ENCODE results near the gene TRANK1. TPM values are rescaled to one million over a fixed set of nuclear protein-coding genes. Genes with fewer than 3 reads are reported as not detected.

The TRANK1 gene
- 6.6 and 10.3 TPM in 2 replicates for total RNA-seq (2014; rRNA removed; shearing (Covaris generic))
- 2.7 and 5.2 TPM in 2 replicates for polyA plus RNA-seq (2016; fragmentation: Nextera tagmentation; extraction: Ambion mirVana)

- no peaks in the 10 kb centered on the region for H3K36me3 ChIP-seq (ENCODE audit: low read depth)
- H3K9me2 ChIP-seq (ENCODE audit: insufficient read depth), result no peaks in the 10 kb centered on the region
- TF ChIP-seq EZH2 (IDR thresholded peaks at IDR 0.05; ENCODE audit: insufficient read depth, poor library complexity, severe bottlenecking) (no peak), EZH2phosphoT487 (IDR thresholded peaks at IDR 0.05; ENCODE audit: insufficient read depth, low read depth) (no peak)
- H3K4me1 ChIP-seq (ENCODE audit: insufficient read depth), result peaks cover 9% of the 10 kb centered on the region; the same call in 1 of the 2 replicates
- H3K79me2 ChIP-seq (ENCODE audit: insufficient read depth), result no peaks in the 10 kb centered on the region
- DNase-seq, result peak; percentile 84
- H3K9me3 ChIP-seq (ENCODE audit: low read depth), result no peaks in the 10 kb centered on the region
- H3F3A ChIP-seq (ENCODE audit: insufficient read depth), result no peaks in the 10 kb centered on the region
- WGBS, 2 experiments (ENCODE audit: low coverage in 1 of 2, low lambda C conversion rate in 2 of 2, missing lambda C conversion rate in 2 of 2), result 1 to 3% methylated on average over 41 to 44 of the region's 68 CpGs
- no peaks in the 10 kb centered on the region for H3K27me3 ChIP-seq (replicated peaks; ENCODE audit: insufficient read depth)
- peak within 1 kb of the TSS; percentile 85 for H3K4me2 ChIP-seq (ENCODE audit: unreplicated experiment)
- in situ Hi-C loops (cut with MboI), result no loop called here
- H3K9ac ChIP-seq, result peak within 1 kb of the TSS; percentile 80
- H4K20me1 ChIP-seq (ENCODE audit: insufficient read depth), result no peaks in the 10 kb centered on the region
- H2AFZ ChIP-seq, result peak within 1 kb of the TSS; percentile 85
- H3K4me3 ChIP-seq, result peak within 1 kb of the TSS; percentile 78
- H3K27ac ChIP-seq, result no peak within 1 kb of the TSS
Measured at GRCh38 chr3:36944641-36945270, at the start of gene TRANK1. Gene TRANK1, minus strand, starts transcription at chr3:36945054. Its CDS starts 245 bp downstream, at chr3:36944809.

DNA sequence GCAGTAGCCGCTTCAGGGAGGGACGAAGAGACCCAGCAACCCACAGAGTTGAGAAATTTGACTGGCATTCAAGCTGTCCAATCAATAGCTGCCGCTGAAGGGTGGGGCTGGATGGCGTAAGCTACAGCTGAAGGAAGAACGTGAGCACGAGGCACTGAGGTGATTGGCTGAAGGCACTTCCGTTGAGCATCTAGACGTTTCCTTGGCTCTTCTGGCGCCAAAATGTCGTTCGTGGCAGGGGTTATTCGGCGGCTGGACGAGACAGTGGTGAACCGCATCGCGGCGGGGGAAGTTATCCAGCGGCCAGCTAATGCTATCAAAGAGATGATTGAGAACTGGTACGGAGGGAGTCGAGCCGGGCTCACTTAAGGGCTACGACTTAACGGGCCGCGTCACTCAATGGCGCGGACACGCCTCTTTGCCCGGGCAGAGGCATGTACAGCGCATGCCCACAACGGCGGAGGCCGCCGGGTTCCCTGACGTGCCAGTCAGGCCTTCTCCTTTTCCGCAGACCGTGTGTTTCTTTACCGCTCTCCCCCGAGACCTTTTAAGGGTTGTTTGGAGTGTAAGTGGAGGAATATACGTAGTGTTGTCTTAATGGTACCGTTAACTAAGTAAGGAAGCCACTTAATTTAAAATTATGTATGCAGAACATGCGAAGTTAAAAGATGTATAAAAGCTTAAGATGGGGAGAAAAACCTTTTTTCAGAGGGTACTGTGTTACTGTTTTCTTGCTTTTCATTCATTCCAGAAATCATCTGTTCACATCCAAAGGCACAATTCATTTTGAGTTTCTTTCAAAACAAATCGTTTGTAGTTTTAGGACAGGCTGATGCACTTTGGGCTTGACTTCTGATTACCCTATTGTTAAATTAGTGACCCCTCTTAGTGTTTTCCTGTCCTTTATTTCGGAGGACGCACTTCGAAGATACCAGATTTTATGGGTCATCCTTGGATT is 48.8 kb upstream of the TRANK1 start, which contains the start of gene MLH1:
Gene MLH1 (plus strand): TSS at position 193 of the 958 bp plus-strand sequence. CDS start 30 bp downstream, at position 223.
- Histone ChIP-seq H2AFZ (peak within 1 kb of the TSS; percentile 90), H3K36me3 (ENCODE audit: low read depth) (peaks cover 25% of the 10 kb centered on the region), H3K9me2 (ENCODE audit: insufficient read depth) (no peaks in the 10 kb centered on the region), H3K27me3 (replicated peaks; ENCODE audit: insufficient read depth) (no peaks in the 10 kb centered on the region), H3K4me3 (peak within 1 kb of the TSS; percentile 97), H4K20me1 (ENCODE audit: insufficient read depth) (peaks cover 6% of the 10 kb centered on the region; the same call in 1 of the 2 replicates), H3F3A (ENCODE audit: insufficient read depth) (peaks cover 17% of the 10 kb centered on the region), H3K4me2 (ENCODE audit: unreplicated experiment) (peak within 1 kb of the TSS; percentile 99), H3K9ac (peak within 1 kb of the TSS; percentile 96), H3K27ac (peak within 1 kb of the TSS; percentile 98), H3K4me1 (ENCODE audit: insufficient read depth) (peaks cover 37% of the 10 kb centered on the region), H3K79me2 (ENCODE audit: insufficient read depth) (peaks cover 86% of the 10 kb centered on the region), H3K9me3 (ENCODE audit: low read depth) (no peaks in the 10 kb centered on the region)
- TF ChIP-seq EZH2phosphoT487 (IDR thresholded peaks at IDR 0.05; ENCODE audit: insufficient read depth, low read depth) (no peak), EZH2 (IDR thresholded peaks at IDR 0.05; ENCODE audit: insufficient read depth, poor library complexity, severe bottlenecking) (no peak)
- in situ Hi-C loops (cut with MboI), result no loop called here
- DNase-seq, result peak; percentile 96
- 1% methylated on average over 46 to 47 of the region's 47 CpGs for WGBS, 2 experiments (ENCODE audit: low coverage in 1 of 2, low lambda C conversion rate in 2 of 2, missing lambda C conversion rate in 2 of 2)

DNA sequence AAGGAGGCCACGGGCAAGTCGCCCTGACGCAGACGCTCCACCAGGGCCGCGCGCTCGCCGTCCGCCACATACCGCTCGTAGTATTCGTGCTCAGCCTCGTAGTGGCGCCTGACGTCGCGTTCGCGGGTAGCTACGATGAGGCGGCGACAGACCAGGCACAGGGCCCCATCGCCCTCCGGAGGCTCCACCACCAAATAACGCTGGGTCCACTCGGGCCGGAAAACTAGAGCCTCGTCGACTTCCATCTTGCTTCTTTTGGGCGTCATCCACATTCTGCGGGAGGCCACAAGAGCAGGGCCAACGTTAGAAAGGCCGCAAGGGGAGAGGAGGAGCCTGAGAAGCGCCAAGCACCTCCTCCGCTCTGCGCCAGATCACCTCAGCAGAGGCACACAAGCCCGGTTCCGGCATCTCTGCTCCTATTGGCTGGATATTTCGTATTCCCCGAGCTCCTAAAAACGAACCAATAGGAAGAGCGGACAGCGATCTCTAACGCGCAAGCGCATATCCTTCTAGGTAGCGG is 48.0 kb upstream of the TRANK1 start, which contains the start of gene EPM2AIP1:
Gene EPM2AIP1 (minus strand): TSS at position 326 of the 520 bp plus-strand sequence. CDS start 54 bp downstream, at position 272.
- peak; percentile 100 for DNase-seq
- H3K4me1 ChIP-seq (ENCODE audit: insufficient read depth), result peaks cover 37% of the 10 kb centered on the region
- H3K9me2 ChIP-seq (ENCODE audit: insufficient read depth), result no peaks in the 10 kb centered on the region
- H3K9me3 ChIP-seq (ENCODE audit: low read depth), result no peaks in the 10 kb centered on the region
- peaks cover 19% of the 10 kb centered on the region for H3K36me3 ChIP-seq (ENCODE audit: low read depth)
- TF ChIP-seq EZH2 (IDR thresholded peaks at IDR 0.05; ENCODE audit: insufficient read depth, poor library complexity, severe bottlenecking) (no peak), EZH2phosphoT487 (IDR thresholded peaks at IDR 0.05; ENCODE audit: insufficient read depth, low read depth) (no peak)
- peaks cover 87% of the 10 kb centered on the region for H3K79me2 ChIP-seq (ENCODE audit: insufficient read depth)
- H4K20me1 ChIP-seq (ENCODE audit: insufficient read depth), result peaks cover 6% of the 10 kb centered on the region; the same call in 1 of the 2 replicates
- peaks cover 17% of the 10 kb centered on the region for H3F3A ChIP-seq (ENCODE audit: insufficient read depth)
- peak within 1 kb of the TSS; percentile 96 for H3K9ac ChIP-seq
- H3K4me2 ChIP-seq (ENCODE audit: unreplicated experiment), result peak within 1 kb of the TSS; percentile 99
- in situ Hi-C loops (cut with MboI), result no loop called here
- 1% methylated on average over 48 of the region's 48 CpGs for WGBS, 2 experiments (ENCODE audit: low coverage in 1 of 2, low lambda C conversion rate in 2 of 2, missing lambda C conversion rate in 2 of 2)
- peak within 1 kb of the TSS; percentile 98 for H3K27ac ChIP-seq
- no peaks in the 10 kb centered on the region for H3K27me3 ChIP-seq (replicated peaks; ENCODE audit: insufficient read depth)
- H2AFZ ChIP-seq, result peak within 1 kb of the TSS; percentile 90
- peak within 1 kb of the TSS; percentile 97 for H3K4me3 ChIP-seq
